ENCODE results near the gene TLR3.

TLR3 gene

DNA sequence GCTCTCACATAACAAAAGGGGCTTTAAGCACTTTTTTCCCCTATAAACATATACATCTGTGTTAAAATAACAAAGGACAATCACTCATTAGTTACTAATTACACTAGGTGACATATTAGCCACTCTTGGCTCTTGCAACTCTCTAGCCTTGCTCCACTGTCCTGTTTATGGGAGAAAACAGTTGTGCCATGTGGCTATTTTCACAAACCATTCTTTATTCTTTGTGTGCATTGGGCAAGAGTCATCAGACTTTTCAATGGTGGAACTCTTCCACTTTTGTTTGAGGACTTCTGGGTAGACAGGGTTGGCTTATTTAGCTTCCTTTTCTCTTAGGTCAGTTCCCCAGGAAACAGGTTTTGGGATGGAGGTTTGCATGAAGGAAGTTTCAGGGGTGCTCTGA lies 19.6 kb downstream of the TLR3 start:
- Histone ChIP-seq H3K27me3 (ENCODE audit: control insufficient read depth, low read length) (no peaks in the 10 kb centered on the region), H3K4me3 (ENCODE audit: low read length) (no peak overlapping the region), H3K27ac (ENCODE audit: low read depth, low read length) (no peak overlapping the region), H3K79me2 (ENCODE audit: control insufficient read depth, low read length) (no peaks in the 10 kb centered on the region), H4K20me1 (ENCODE audit: control insufficient read depth, insufficient read depth, low read depth, low read length) (no peaks in the 10 kb centered on the region), H3K36me3 (ENCODE audit: control insufficient read depth, low read length) (no peaks in the 10 kb centered on the region), H3K4me1 (ENCODE audit: control insufficient read depth, low read length) (no peaks in the 10 kb centered on the region), H3F3A (ENCODE audit: control insufficient read depth, insufficient read depth) (no peaks in the 10 kb centered on the region), H3K9me2 (replicated peaks; ENCODE audit: control insufficient read depth, low read length) (no peaks in the 10 kb centered on the region), H3K9me3 (ENCODE audit: control insufficient read depth, insufficient read depth, low read length) (no peaks in the 10 kb centered on the region), H3K4me2 (ENCODE audit: low read length) (no peak overlapping the region)
- TF ChIP-seq CTCF (IDR thresholded peaks at IDR 0.05; ENCODE audit: low read depth, low read length, poor library complexity, severe bottlenecking): no peak
- TF ChIP-seq EZH2phosphoT487 (IDR thresholded peaks at IDR 0.05; ENCODE audit: borderline replicate concordance, low read length): no peak

DNA sequence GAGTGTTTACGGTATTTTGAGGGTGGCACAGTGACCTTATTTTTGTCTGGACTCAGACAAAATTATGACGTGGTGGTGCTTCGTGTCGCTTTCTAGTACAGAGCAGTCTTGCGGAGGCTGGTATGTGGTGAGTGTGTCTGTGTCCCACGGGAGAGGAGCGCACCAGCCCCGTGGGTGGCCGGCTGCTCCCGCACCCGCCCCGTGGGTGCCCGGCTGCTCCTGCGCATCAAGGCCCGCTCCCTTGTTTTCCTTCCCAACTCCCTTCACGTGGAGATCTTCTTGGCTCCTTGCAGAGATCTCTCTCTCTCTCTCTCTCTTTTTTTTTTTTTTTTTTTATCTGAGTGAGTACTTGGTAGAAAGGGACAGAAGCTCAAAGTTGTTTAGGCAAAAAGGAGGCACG lies 23.3 kb downstream of the TLR3 start:
- Histone ChIP-seq H3K27me3 (ENCODE audit: control insufficient read depth, low read length) (0 out of 2 replicates have a peak, but pooled peaks cover 5% of the 10 kb centered on the region), H4K20me1 (ENCODE audit: control insufficient read depth, insufficient read depth, low read depth, low read length) (no peaks in the 10 kb centered on the region), H3F3A (ENCODE audit: control insufficient read depth, insufficient read depth) (no peaks in the 10 kb centered on the region), H3K4me1 (ENCODE audit: control insufficient read depth, low read length) (no peaks in the 10 kb centered on the region), H3K9me3 (ENCODE audit: control insufficient read depth, insufficient read depth, low read length) (no peaks in the 10 kb centered on the region), H3K4me3 (ENCODE audit: low read length) (no peak overlapping the region), H3K9me2 (replicated peaks; ENCODE audit: control insufficient read depth, low read length) (no peaks in the 10 kb centered on the region), H3K4me2 (ENCODE audit: low read length) (no peak overlapping the region), H3K36me3 (ENCODE audit: control insufficient read depth, low read length) (no peaks in the 10 kb centered on the region), H3K27ac (ENCODE audit: low read depth, low read length) (no peak overlapping the region), H3K79me2 (ENCODE audit: control insufficient read depth, low read length) (no peaks in the 10 kb centered on the region)
- no peak for TF ChIP-seq EZH2phosphoT487 (IDR thresholded peaks at IDR 0.05; ENCODE audit: borderline replicate concordance, low read length)
- TF ChIP-seq CTCF (IDR thresholded peaks at IDR 0.05; ENCODE audit: low read depth, low read length, poor library complexity, severe bottlenecking): no peak

DNA sequence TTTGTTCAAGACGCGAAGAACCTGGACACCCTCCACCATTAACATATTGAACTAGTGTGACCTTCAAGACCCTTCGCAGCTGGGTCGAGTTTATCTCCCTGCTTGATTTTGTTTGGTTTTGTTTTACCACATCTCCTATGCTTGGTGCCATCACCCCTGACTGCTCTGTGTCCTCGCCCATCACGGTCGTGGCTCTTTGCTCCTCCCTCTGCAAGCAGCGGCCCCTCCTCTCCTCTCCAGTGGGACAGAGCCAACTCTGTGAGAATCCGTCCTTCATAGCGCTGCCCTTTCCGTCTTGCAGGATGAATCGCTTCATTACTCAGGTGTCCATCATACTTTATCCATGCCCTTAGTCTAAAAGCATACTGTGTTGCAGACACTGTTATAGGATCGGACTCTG lies 26.4 kb downstream of the TLR3 start:
- no peaks in the 10 kb centered on the region for H3K9me2 ChIP-seq (replicated peaks; ENCODE audit: control insufficient read depth, low read length)
- no peak overlapping the region for H3K27ac ChIP-seq (ENCODE audit: low read depth, low read length)
- no peaks in the 10 kb centered on the region for H3K36me3 ChIP-seq (ENCODE audit: control insufficient read depth, low read length)
- no peaks in the 10 kb centered on the region for H4K20me1 ChIP-seq (ENCODE audit: control insufficient read depth, insufficient read depth, low read depth, low read length)
- no peak overlapping the region for H3K4me3 ChIP-seq (ENCODE audit: low read length)
- no peak overlapping the region for H3K4me2 ChIP-seq (ENCODE audit: low read length)
- no peaks in the 10 kb centered on the region for H3K79me2 ChIP-seq (ENCODE audit: control insufficient read depth, low read length)
- no peak for TF ChIP-seq CTCF (IDR thresholded peaks at IDR 0.05; ENCODE audit: low read depth, low read length, poor library complexity, severe bottlenecking)
- no peak for TF ChIP-seq EZH2phosphoT487 (IDR thresholded peaks at IDR 0.05; ENCODE audit: borderline replicate concordance, low read length)
- H3K4me1 ChIP-seq (ENCODE audit: control insufficient read depth, low read length): no peaks in the 10 kb centered on the region
- no peaks in the 10 kb centered on the region for H3F3A ChIP-seq (ENCODE audit: control insufficient read depth, insufficient read depth)
- 0 out of 2 replicates have a peak, but pooled peaks cover 6% of the 10 kb centered on the region for H3K27me3 ChIP-seq (ENCODE audit: control insufficient read depth, low read length)
- H3K9me3 ChIP-seq (ENCODE audit: control insufficient read depth, insufficient read depth, low read length): no peaks in the 10 kb centered on the region
